HG03520 (cell line): Measurements from ENCODE around the gene BICD2.
"Not testable (repeated sequence)": the region's sequence is repeated elsewhere in the genome, so short reads cannot be mapped to it uniquely, and the experiment has no call there.

Experiments used
- ATAC-seq: cut with Tn5 transposase; IDR thresholded peaks from one replicate; pipeline ENCODE4 v1.9.1; 2021; ENCODE audit warnings: mild to moderate bottlenecking, moderate library complexity; ENCODE audit not compliant: unreplicated experiment

The BICD2 gene

DNA sequence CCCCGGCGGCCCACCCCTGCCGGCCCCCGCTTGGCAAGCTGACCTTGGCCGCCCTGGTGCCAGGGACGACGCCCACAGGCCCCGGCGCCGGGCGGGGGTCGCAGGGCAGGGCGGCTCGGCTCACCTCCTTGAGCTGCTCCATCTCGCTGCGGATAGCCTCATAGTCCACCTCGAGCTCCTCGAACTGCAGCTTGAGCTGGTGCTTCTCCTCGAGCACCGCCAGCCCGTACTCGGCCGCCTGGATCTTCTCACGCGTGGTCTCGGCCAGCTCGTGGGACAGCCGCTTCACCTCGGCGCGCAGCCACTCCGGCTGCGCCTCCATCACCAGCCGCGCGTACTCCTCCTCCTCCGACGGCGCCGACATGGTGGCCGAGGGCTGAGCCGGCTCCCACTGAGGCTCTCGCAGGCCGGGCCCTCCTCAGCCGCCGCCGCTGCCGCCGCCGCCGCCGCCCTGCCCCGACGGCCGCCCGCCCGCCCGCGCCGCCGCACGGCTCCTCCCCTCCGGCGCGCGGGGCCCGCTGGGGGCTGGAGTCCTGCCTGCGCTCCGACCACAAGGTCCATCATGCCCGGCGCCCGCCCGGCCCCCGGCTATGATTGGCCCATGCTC lies at the start of gene BICD2:
BICD2 (minus strand) TSS at position 453 of the 607 bp plus-strand sequence; CDS start at position 364, 89 bp downstream.
- ATAC-seq: no peak

GRCh38 chr9:92809629-92810326 lies 45.1 kb upstream of the BICD2 start:
- not testable (repeated sequence) for ATAC-seq

DNA sequence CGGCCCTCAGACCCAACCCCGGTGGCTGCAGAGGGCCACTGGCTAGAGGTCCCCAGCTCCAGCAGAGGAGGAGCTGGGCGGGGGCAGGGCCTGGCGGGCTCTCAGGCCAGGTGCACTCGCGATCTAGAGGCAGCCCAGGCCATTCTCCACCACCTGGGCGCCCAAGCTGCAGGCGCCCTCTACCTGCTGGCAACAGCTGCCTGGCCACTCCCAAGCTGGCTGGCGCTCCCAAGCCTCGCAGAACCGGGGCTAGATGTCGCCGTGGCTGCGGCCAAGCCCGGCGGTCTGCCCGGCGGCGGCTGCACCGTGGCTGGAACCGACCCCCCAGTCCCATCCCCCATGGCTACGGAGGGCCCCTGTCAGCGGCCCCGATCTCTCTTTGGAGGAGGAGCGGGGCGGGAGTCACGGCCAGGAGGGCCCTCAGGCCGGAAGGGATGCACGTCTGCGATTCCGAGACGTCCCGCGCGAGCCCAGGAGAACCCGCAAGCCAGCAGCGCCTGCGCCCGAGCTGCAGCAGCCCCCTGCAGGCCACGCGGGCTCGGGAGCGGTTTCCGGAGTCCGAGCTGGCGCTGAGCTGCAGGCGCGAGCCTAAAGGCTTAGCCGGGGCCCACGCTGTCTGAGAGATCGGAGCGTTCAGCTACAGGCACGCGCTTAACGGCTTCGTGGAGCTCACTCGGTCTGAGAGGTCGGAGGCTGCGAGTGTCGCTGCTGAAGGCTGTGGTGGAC lies 44.3 kb upstream of the BICD2 start:
- ATAC-seq: no peak

DNA sequence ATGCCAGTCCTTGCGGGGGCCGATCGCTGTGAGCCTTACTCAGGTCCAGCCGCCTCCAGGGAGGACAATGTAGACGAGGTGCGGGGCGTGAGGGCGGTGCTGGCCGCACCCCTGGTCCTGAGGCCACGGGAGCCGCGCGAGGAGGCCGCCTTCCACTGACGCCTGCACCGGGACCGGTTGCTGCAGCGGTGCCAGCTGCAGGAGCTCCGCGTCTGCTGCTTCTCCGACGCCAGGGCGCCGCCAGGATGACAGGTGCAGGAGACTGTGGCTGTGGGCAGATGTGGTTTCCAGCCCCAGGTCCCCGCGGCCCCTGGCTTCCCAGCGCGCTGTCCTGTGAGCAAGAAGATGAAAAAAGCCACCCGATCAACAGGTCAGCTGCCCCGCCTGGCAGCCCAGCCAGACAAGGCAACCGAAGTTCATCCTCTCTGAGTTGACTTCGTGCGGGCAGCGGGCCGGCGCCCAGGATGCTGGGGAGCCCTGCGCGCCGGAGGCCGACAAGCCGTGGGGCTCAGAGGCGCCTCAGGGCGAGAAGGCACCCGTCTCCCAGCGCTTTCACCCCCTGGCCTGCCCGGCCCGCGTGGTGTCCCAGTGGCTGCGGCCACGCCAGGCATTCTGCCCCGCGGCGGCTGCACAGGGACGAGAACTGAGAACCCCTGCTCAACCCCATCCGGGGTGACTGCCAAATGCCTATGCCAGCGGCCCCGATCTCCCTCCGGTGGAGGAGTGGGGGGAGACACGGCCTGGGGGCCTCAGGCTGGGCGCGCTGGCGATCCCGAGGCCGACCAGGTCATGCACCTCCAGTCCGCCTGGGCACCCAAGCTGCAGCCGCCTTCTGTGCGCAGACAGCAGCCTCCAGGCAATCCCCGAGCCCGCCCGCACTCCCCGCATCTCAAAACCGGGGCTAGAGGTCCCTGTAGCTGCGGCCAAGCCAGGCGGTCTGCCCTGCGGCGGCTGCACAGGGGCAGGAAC lies 43.4 kb upstream of the BICD2 start:
- no peak for ATAC-seq

DNA sequence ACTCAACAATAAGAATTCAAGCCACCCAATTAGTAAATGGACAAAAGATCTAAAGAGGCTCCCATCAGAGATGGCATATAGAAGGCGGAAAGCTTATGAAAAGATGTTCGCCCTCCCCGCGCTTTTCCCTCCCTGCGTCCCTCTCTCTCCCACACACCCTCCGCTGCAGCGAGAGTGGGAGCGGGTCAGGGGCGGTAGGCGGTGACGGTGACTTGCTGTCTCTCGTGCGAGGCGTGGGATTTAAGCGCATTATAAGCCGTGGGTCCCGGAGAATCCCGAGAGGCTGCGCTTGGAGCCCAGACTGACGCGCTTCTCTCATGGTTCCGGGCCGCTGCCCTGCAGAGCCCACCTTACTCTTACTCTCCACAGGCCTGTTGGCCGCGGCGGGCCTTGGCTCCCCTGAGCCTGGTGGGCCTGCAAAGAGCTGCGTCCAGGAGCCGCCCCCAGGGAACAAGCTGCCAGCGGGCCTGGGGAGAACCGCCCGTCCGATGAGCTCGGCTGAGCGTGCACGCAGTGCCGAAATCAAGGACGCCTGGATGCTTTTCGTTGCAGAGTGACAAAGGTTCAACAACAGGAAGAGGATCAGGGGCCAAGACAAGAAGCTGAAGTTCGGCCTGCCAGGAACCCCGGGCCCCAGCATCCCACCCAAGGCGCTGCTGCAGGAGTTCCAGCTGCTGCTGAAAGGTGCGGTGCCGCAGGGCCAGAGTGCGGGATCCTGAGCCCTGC lies 42.6 kb upstream of the BICD2 start:
- ATAC-seq: no peak

- ATAC-seq: no peak
Measured at GRCh38 chr9:92804727-92805126, 40.1 kb upstream of the BICD2 start.

- no peak for ATAC-seq
Measured at GRCh38 chr9:92798358-92798757, 33.7 kb upstream of the BICD2 start.

GRCh38 chr9:92796337-92796804 lies 31.7 kb upstream of the BICD2 start:
- not testable (repeated sequence) for ATAC-seq

DNA sequence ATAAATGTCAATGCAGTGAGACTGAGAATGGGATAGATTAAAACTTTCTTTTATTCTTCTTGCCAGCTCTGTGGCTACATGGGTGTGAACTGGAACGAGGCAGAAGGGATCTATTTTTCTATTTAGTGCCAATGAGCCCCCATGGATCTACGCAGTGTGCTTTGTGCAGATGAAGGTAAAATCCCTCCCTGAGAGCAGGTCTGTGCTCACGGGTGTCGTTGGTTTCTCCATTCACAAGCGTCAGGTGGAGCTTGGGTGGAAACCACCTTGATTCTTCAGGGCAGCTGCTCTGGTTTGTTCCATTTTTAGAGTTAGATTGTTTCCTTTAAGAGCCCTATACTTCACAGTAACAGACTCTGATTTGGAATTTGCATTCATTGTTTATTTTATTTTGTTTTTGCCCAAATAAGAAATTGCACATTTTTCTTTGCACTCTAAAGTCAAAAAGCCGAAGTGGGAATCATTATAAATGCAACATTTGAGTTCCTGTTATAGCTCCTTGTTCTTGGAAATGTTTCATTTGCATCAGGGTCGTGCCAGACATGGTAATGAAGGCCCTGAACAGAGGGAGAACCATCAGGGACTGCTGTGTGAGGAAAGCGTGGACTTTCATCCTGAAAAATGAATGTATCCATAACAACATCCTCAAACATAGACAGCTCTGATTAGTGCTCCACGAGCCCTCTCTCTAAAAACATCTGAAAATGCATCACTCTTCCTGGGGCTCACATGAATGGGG lies 31.1 kb upstream of the BICD2 start:
- no peak for ATAC-seq

GRCh38 chr9:92795000-92795399 lies 30.4 kb upstream of the BICD2 start:
- ATAC-seq: no peak

DNA sequence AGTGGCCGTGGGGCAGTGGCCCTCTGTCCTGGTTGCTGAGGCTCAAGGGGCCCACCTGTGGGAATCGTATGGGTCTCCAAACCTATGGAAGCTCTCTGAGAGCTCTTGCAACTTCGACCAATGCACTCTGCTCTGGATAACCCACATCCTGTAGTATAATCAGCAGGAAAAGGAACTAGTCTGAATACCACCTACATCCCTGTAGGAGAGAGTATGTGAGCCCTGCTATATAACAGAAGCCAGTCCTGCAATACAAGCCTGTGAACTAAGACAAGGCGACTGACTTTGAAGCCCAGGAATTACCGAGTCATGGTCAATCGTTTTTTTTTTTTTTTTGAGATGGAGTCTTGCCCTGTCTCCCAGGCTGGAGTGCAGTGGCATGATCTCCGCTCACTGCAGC lies 29.8 kb upstream of the BICD2 start:
- ATAC-seq: no peak

GRCh38 chr9:92790542-92791527 lies 26.2 kb upstream of the BICD2 start:
- no peak for ATAC-seq

DNA sequence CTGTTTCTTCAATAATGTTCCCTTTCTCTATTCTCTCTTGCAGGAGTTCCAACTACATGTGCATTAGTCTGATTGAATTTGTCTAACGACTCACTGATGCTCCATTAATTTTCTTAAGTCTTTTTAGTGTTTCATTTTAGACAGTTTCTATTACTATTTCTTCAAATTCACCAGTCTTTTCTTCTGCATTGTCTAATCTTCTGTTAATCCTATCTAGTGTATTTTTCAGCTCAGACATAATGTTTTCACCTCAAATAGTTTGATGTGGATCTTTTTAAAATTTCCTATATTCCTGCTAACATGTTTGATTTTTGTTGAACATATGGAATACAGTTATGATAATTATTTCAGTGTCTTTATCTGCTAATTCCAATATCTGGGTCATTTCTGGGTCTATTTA lies 21.7 kb upstream of the BICD2 start:
- ATAC-seq: no peak

DNA sequence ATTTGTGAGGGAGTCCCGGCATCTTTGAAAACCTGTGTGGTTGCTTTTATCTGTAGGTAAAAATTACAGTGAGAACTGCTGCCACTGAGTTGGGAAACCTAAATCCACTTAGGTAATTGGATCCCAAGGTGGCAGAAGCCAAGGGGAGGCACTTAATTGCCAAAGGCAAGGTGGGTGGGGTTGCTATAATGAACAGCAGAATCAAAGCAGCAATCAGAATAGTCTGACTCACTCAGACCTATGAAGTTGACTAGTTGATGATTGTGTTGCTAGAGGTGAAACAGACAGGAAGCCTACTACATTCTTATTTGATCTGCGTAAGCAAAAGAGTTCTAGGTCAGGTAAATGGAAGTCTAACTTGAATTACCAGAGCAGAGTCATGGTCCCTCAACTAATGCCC lies 17.3 kb upstream of the BICD2 start:
- no peak for ATAC-seq

- no peak for ATAC-seq
Measured at GRCh38 chr9:92780206-92780605, 15.6 kb upstream of the BICD2 start.

DNA sequence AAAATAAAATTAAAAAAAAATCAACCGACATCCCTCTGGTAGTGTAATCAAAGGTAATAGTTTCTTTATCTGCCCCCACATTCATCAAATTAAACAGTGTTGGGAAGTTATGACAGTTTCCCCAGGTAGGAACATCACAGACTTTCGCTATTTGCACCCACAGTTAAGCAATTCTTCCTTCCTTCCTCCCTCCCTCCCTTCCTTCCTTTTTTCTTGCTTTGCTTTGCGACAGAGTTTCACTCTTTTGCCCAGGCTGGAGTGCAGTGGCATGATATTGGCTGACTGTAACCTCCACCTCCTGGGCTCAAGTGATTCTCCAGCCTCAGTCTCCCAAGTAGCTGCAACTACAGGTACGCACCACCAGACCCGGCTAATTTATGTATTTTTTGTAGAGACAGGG lies 10.8 kb upstream of the BICD2 start:
- ATAC-seq: no peak

GRCh38 chr9:92774274-92774673 lies 9.6 kb upstream of the BICD2 start:
- no peak for ATAC-seq

GRCh38 chr9:92773810-92774209 lies 9.2 kb upstream of the BICD2 start:
- ATAC-seq: no peak
